HG02973 (cell line): Measurements from ENCODE around the gene ERBB4.

ENCODE experiments used
- ATAC-seq: cut with Tn5 transposase; IDR thresholded peaks from one replicate; pipeline ENCODE4 v1.9.1; 2021; ENCODE audit warnings: moderate library complexity; ENCODE audit not compliant: unreplicated experiment

The ERBB4 gene

DNA sequence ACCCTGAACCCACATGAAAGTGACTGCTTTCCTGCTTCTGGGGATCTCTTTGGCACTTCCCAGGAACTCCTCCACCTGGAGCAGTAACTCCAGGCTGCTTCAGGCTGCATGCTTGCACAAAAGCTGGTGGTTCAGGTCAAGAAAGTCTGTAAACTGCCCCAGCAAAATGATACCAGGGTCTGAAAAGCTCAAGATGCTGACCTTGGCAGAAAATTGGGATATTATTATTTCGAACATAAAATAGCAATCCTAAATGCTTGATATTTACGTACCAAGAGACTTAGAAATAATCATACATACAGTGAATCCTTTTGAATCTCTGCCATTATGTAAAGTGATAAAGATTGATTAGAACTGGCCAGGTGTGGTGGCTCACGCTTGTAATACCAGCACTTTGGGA lies 674.3 kb downstream of the ERBB4 start:
- no peak for ATAC-seq

DNA sequence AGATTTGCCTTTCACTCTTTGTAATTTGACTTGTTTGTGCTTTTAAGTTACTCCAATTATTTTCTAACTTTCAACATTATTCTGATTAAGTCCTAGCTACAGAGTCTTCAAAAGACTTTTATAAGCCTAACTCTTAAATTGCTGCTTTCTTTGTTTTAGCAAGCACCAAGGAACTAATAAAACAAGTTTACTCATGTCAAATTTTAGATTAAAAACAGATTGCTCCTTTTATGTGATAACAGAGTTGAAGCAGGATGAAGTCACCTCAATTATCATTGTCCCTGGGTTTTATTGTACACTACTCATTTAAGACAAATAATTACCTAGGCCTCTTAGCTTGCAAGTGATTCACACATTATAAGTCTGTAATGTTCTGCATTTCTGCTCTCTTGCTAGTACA lies 678.4 kb downstream of the ERBB4 start:
- ATAC-seq: no peak

- ATAC-seq: no peak
Observed at GRCh38 chr2:211854832-211855231, 683.8 kb downstream of the ERBB4 start.

DNA sequence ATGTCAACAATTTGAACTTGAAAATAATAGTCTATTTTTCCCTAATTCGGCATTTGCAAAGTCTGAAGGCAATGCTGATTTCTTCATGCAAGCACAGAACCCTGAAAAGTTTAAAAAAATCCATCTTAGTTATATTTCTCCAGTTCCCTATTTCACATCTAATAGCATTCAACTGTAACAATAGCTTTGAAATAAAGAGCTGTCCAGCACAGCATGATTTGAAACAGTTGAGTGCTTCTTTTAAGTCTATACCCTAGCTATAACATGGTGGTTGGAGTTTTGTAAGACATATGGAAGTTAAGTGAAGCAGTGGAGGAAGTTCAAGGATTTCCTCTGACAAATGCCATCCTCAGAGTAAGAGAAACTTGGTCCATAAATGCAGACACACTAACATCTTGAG lies 691.9 kb downstream of the ERBB4 start:
- ATAC-seq: no peak

- ATAC-seq: no peak
Observed at GRCh38 chr2:211846036-211846400, 692.6 kb downstream of the ERBB4 start.

GRCh38 chr2:211845338-211846035 lies 693.1 kb downstream of the ERBB4 start:
- no peak for ATAC-seq

- ATAC-seq: no peak
Observed at GRCh38 chr2:211837706-211838105, 700.9 kb downstream of the ERBB4 start.

DNA sequence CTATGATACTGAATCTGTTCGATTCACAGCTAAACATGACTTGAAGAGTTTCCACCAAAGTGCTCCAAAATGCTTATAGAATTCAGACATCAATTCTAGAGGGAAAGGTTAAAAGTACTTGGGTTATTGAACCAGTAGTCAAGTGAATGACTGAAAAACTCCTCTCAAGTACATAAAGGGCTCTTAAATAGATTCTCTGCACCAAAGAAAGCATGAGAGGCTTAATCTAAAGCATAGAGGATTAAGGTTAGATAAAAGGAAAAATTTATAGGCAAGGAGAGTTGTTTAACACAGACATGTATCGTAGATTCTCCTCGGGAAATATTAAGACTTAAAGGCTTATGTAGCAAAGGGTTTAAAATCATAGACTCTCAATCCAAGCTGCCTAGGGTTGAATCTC lies 701.4 kb downstream of the ERBB4 start:
- no peak for ATAC-seq

GRCh38 chr2:211836409-211836808 lies 702.2 kb downstream of the ERBB4 start:
- ATAC-seq: no peak

GRCh38 chr2:211835695-211836094 lies 702.9 kb downstream of the ERBB4 start:
- ATAC-seq: no peak

GRCh38 chr2:211833582-211834279 lies 704.9 kb downstream of the ERBB4 start:
- no peak for ATAC-seq

DNA sequence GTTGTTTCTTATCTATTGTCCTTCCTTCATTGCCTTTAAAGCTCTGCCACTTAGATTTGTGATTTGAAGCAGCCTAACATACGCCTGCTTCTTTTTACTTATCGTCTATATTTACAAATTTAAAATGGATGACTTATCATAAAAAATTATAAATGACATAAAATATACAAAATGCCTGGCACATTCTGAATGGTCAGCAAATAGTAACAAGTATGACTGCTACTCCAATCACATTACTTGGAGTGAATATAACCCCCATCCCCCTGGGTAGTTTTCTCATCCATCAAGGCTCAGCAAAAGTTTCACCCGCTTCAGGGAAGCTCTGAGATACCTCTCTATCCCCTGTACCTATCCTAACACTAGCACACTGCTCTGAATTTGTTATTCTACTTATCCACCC lies 708.9 kb downstream of the ERBB4 start:
- no peak for ATAC-seq

GRCh38 chr2:211823886-211824479 lies 714.6 kb downstream of the ERBB4 start:
- ATAC-seq: no peak

DNA sequence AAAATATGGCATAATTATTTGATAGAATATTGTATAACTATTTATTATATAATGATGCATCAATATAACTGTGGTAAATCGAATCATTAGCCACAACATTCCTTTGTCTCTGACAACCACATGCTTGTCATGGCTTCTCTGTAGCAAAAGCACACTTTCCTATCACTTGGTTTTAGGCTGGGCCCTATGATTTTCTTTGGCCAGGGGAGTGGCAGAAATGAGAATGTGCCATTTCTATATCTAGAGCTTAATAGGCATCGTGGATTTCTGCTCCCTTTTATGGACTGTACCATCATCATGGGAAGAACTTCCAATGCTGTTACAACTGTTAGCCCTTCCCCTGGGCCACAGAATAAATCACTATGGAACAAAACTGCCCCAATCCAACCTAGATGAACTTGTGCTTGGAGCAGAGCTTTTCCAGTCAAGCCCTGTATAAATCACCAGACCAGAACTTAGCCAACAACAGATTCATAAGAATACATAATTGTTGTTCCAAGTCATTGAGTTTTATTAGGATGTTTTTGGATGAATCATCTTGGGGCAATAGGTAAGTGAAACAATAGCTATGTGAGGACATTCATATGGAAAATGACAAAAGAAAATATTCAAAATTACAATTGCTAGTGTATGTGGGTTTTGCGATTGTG lies 715.8 kb downstream of the ERBB4 start:
- no peak for ATAC-seq

DNA sequence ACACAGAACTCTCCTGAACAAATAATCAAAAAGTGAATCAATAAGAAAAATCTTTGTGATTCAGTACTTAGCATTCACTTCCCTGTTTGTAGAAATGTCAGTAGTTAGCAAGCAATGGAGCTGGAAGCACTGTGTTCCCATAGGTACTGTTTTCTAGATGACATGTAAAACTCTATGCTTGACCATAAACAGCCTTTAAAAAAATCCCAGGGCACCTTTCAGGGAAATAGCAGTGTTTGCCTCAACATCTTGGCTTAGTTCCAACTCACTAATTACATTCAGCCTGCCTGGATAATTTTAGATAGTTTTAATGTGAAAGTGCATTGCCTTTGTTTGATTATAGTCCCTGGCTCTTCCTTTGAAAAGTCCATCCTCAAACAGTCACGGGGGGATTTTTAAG lies 721.8 kb downstream of the ERBB4 start:
- no peak for ATAC-seq

DNA sequence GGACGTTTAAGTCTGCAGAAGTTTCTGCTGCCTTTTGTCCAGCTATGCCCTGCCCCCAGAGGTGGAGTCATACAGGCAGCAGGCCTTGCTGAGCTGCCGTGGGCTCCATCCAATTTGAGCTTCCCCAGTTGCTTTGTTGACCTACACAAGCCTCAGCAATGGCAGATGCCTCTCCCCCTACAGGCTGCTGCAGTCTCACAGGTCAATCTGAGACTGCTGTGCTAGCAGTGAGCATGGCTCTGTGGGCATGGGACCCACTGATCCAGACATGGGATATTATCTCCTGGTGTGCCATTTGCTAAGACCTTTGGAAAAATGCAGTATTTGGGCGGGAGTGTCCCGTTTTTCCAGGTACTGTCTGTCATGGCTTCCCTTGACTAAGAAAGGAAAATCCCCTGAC lies 726.0 kb downstream of the ERBB4 start:
- ATAC-seq: no peak

DNA sequence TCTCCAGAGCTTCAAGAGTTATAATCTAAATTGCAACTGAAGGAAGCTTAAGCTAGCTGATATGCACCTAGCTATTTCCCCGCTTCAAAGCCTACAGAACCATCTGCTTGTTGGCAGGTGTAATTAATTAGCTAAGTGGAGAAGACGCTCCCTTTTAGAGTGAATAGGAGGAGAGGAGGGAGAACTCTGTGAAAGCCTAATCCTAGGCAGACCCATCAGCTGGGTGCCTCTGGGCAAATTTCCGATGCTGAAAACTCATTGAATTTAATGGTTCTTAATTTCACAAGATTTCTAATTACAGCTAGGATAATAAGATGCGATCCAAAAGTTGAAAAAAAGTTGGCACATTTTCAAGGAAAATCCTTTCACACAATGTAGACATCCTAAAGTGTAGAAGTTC lies 735.9 kb downstream of the ERBB4 start:
- ATAC-seq: no peak

DNA sequence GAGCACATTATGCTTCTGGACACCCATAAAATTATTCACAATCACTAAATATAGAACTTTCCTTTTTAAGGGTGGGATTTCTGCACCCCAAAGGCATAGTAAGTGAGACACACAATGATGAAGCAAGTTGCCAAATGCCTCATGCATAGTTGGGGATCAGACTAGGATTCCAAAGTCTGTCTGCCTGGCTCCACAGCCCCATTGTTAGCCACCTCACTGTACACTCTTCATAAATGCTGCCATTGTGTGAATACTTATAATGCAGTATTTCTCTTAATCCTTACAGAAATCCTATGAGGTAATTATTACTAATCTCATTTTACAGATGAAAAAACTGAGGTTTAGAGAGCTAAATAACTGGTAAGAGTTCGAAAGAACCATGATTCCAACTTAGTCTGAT lies 738.6 kb downstream of the ERBB4 start:
- no peak for ATAC-seq

DNA sequence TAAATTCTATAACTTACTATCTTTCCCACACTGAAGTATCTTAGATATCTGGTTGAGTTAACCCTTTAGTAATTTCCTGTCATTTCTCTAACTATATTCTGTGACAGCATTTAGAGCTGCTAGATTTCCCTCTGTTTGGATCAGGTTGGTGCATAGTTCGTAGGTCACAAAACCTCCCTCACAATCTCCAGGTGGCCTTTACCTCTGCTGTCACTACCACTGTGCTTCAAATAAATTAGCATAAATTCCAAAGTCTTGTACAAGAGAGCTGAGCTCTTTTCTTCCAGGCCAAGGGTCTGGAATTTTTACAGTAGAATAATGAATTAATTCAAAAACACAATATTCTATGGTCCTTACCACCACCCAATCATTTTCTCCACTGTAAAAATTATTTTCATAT lies 739.7 kb downstream of the ERBB4 start:
- ATAC-seq: no peak

DNA sequence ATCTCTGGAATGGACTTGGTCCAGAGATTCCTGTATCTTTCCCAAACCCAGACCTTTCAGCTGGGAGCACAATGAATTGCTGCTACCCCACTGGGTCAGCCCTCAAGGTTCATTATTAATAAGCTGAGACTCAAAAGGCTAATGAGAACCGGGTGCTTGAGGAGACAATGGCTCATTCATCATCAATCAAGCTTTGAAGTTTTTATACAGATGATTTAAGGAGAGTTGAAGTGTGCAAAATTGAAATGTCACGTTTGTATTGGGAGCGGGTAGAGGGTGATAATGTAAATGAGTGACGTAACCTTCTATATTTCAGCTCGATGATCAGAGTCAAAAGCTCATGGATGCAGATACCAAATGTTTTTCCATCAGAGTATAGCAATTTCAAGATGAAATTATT lies 744.9 kb downstream of the ERBB4 start:
- ATAC-seq: no peak

DNA sequence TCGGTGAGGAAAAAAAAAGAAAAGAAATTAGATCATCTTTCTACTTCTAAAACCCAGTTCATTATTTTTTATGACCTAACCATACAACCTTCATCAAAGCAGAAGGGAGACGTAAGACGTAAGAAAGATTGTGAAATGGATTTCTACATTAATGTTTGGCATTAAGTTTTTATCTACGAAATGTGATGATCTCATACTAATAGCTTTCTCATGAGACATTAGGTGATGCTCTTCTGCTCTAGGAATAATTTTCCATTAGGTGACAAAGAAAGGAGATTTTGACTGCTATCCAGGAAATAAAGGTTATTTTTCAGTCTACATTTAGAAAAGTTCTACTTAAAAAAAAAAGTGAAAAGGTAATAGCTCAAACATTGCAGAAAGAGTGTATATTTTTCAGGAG lies 748.6 kb downstream of the ERBB4 start:
- no peak for ATAC-seq

- no peak for ATAC-seq
Observed at GRCh38 chr2:211766689-211767088, 771.9 kb downstream of the ERBB4 start.
